ENCODE data around the gene ANAPC2.

The ANAPC2 gene

GRCh38 chr9:137162505-137163364 lies 25.6 kb downstream of the ANAPC2 start:
- DNase-seq (ENCODE audit: low read depth in 2 of 2): no peak

- no peak for DNase-seq (ENCODE audit: low read depth in 2 of 2)
These were observed 26.5 kb downstream of the ANAPC2 start for GRCh38 chr9:137161558-137162486.

GRCh38 chr9:137160716-137161557 lies 27.4 kb downstream of the ANAPC2 start:
- no peak for DNase-seq (ENCODE audit: low read depth in 2 of 2)

- no peak for DNase-seq (ENCODE audit: low read depth in 2 of 2)
These were observed 28.3 kb downstream of the ANAPC2 start for GRCh38 chr9:137160054-137160425.

GRCh38 chr9:137159105-137160053 lies 29.0 kb downstream of the ANAPC2 start:
- DNase-seq (ENCODE audit: low read depth in 2 of 2): no peak

- DNase-seq (ENCODE audit: low read depth in 2 of 2): no peak
These were observed 29.7 kb downstream of the ANAPC2 start for GRCh38 chr9:137158625-137159024.

- DNase-seq (ENCODE audit: low read depth in 2 of 2): no peak
These were observed 30.5 kb downstream of the ANAPC2 start for GRCh38 chr9:137157618-137158415.

GRCh38 chr9:137156567-137157375 lies 31.6 kb downstream of the ANAPC2 start:
- DNase-seq (ENCODE audit: low read depth in 2 of 2): peak; percentile 61 to 74

- DNase-seq (ENCODE audit: low read depth in 2 of 2): no peak
These were observed 35.4 kb downstream of the ANAPC2 start for GRCh38 chr9:137152844-137153405.

GRCh38 chr9:137150617-137151457 lies 37.5 kb downstream of the ANAPC2 start:
- peak in 1 of 2 donors; percentile 35 for DNase-seq (ENCODE audit: low read depth in 2 of 2)

- DNase-seq (ENCODE audit: low read depth in 2 of 2): no peak
These were observed 38.3 kb downstream of the ANAPC2 start for GRCh38 chr9:137149942-137150616.

- no peak for DNase-seq (ENCODE audit: low read depth in 2 of 2)
These were observed 39.0 kb downstream of the ANAPC2 start for GRCh38 chr9:137149363-137149762.

- DNase-seq (ENCODE audit: low read depth in 2 of 2): no peak
These were observed 39.7 kb downstream of the ANAPC2 start for GRCh38 chr9:137148661-137149060.

- no peak for DNase-seq (ENCODE audit: low read depth in 2 of 2)
These were observed 40.1 kb downstream of the ANAPC2 start for GRCh38 chr9:137148242-137148641.

GRCh38 chr9:137147793-137148160 lies 40.6 kb downstream of the ANAPC2 start:
- DNase-seq (ENCODE audit: low read depth in 2 of 2): no peak

GRCh38 chr9:137147091-137147792 lies 41.1 kb downstream of the ANAPC2 start:
- DNase-seq (ENCODE audit: low read depth in 2 of 2): no peak
